H1 (cell line): Measurements from ENCODE around the gene KCTD15. TPM values are rescaled to one million over a fixed set of nuclear protein-coding genes. Genes with fewer than 3 reads are reported as not detected.

Experiments
- ASH2L ChIP-seq: fragments of 200-600, 300-600 bp; sonication (generic); IDR thresholded peaks from one replicate; pipeline ENCODE4 v1.7.1; 2017; ENCODE audit warnings: low read length
- BRCA1 ChIP-seq: IDR thresholded peaks from 2 replicates; pipeline ENCODE4 v1.6.1; 2012; ENCODE audit warnings: low read depth, low read length, improper control_type of control experiment
- CBX5 ChIP-seq: fragments of 300-800, 300-1000 bp; sonication (generic); IDR thresholded peaks from 2 replicates; pipeline ENCODE4 v1.7.1; 2016; ENCODE audit warnings: antibody characterized with exemption, low read length, low read depth
- CBX8 ChIP-seq: fragments of 300-800, 300-1000 bp; sonication (generic); IDR thresholded peaks from 2 replicates; pipeline ENCODE4 v1.7.1; 2016; ENCODE audit warnings: low read depth, low read length, borderline replicate concordance
- CEBPB ChIP-seq: IDR thresholded peaks from 2 replicates; pipeline ENCODE4 v1.6.1; 2012; ENCODE audit warnings: low read depth, low read length
- CTCF ChIP-seq, 3 experiments: IDR thresholded peaks; 1 replicate in 2 of 3; 2 replicates in 1 of 3; pipeline versions ENCODE4 v1.5.1 to v1.6.1; 2011; ENCODE audit warnings: low read length in 3 of 3, mild to moderate bottlenecking in 3 of 3, inconsistent platforms in 2 of 3, low read depth in 1 of 3, moderate library complexity in 1 of 3; ENCODE audit not compliant: insufficient read depth in 1 of 3; ENCODE audit errors: control extremely low read depth in 1 of 3
- E2F6 ChIP-seq: IDR thresholded peaks from 2 replicates; pipeline ENCODE4 v1.6.1; 2012; ENCODE audit warnings: inconsistent platforms
- GABPA ChIP-seq: IDR thresholded peaks from 2 replicates; pipeline ENCODE4 v1.6.1; 2011; ENCODE audit warnings: mild to moderate bottlenecking, low read length, moderate library complexity, borderline replicate concordance; ENCODE audit not compliant: insufficient read depth
- HDAC2 ChIP-seq, 2 experiments: fragments of 300-600 bp in 1 of 2; sonication (generic) in 1 of 2; IDR thresholded peaks; 2 replicates each; pipeline ENCODE4 v1.6.1; 2011 to 2012; ENCODE audit warnings: low read depth in 2 of 2, low read length in 2 of 2, mild to moderate bottlenecking in 2 of 2, moderate library complexity in 2 of 2, borderline replicate concordance in 1 of 2, inconsistent platforms in 1 of 2
- JUND ChIP-seq: IDR thresholded peaks from 2 replicates; pipeline ENCODE4 v1.6.1; 2011; ENCODE audit warnings: mild to moderate bottlenecking, improper control_type of control experiment, low read length
- RAD21 ChIP-seq, 2 experiments: IDR thresholded peaks in 1 of 2; conservative IDR thresholded peaks in 1 of 2; 2 replicates each; pipeline ENCODE4 v1.6.1; 2011; ENCODE audit warnings: low read depth in 2 of 2, low read length in 2 of 2, improper control_type of control experiment in 1 of 2, inconsistent platforms in 1 of 2, mild to moderate bottlenecking in 1 of 2, moderate library complexity in 1 of 2
- SIN3A ChIP-seq, 2 experiments: IDR thresholded peaks in 1 of 2; conservative IDR thresholded peaks in 1 of 2; 2 replicates each; pipeline ENCODE4 v1.6.1; 2011 to 2012; ENCODE audit warnings: low read length in 2 of 2, improper control_type of control experiment in 1 of 2, low read depth in 1 of 2, mild to moderate bottlenecking in 1 of 2
- SIRT6 ChIP-seq: IDR thresholded peaks from one replicate; pipeline ENCODE4 v1.7.1; 2012; ENCODE audit warnings: low read length, inconsistent platforms
- SP1 ChIP-seq: IDR thresholded peaks from 2 replicates; pipeline ENCODE4 v1.6.1; 2011; ENCODE audit warnings: low read depth, low read length
- TAF7 ChIP-seq: optimal IDR thresholded peaks from 2 replicates; pipeline ENCODE3; 2011; ENCODE audit warnings: low read depth, mild to moderate bottlenecking, inconsistent platforms, low read length, moderate library complexity, borderline replicate concordance
- TEAD4 ChIP-seq: IDR thresholded peaks from 2 replicates; pipeline ENCODE4 v1.6.1; 2012; ENCODE audit warnings: low read depth, low read length, inconsistent platforms, mixed read lengths
- USF2 ChIP-seq: IDR thresholded peaks from 2 replicates; pipeline ENCODE4 v1.6.1; 2011; ENCODE audit warnings: low read length, improper control_type of control experiment
- YY1 ChIP-seq: IDR thresholded peaks from 2 replicates; pipeline ENCODE4 v1.6.1; 2011; ENCODE audit warnings: low read depth, mild to moderate bottlenecking, low read length
- ZNF274 ChIP-seq: IDR thresholded peaks from 2 replicates; pipeline ENCODE4 v1.7.0; 2012; ENCODE audit warnings: low read length, borderline replicate concordance; ENCODE audit errors: extremely low read depth
- polyA plus RNA-seq, 7 experiments: library from polyadenylated mRNA; depleted of rRNA in 3 of 7; stranded (reverse) in 5 of 7; unstranded in 2 of 7; fragments of >200 nt in 5 of 7; fragments of 200-250 nt in 2 of 7; gene quantifications; 1 replicate in 5 of 7; 2 replicates in 1 of 7; 4 replicates in 1 of 7; pipeline versions ENCODE4 v1.2.1 to v1.2.3, GENCODE V29; 2011 to 2013; ENCODE audit warnings: missing spikeins in 2 of 7, mixed read lengths in 2 of 7
- total RNA-seq: library from RNA; stranded (reverse); fragmentation: NEBNext Ultra II Directional; extraction: Animal tissue kit (Norgen Biotek cat#: 25700); gene quantifications from 2 replicates; pipeline ENCODE4 v1.2.1, GENCODE V29; 2021

Gene KCTD15
- total and polyA plus RNA-seq, 2 of the 8 experiments (the other 6 are each of a cell fraction or from before 2014, with no cell fraction given) = 25.1 to 27.0 TPM

GRCh38 chr19:33778089-33778791, 18.4 kb upstream of the KCTD15 start (continued):
- TF ChIP-seq CTCF (IDR thresholded peaks at IDR 0.05; ENCODE audit: control extremely low read depth in 1 of 3, insufficient read depth in 1 of 3, low read depth in 1 of 3, low read length in 3 of 3) = peak; percentile 100
- 0 out of 2 replicates have a peak, but pooled peaks have one; percentile 42 for TF ChIP-seq YY1
- no peak for TF ChIP-seq CBX8
- peak; percentile 74; the same call in 1 of the 2 replicates for TF ChIP-seq GABPA
- no peak for TF ChIP-seq ZNF274
- TF ChIP-seq CEBPB = 0 out of 2 replicates have a peak, but pooled peaks have one; percentile 1
- peak; percentile 97 for TF ChIP-seq TAF7
- TF ChIP-seq JUND = peak; percentile 62; the same call in 1 of the 2 replicates
- no peak for TF ChIP-seq E2F6
- TF ChIP-seq SP1 = no peak
- TF ChIP-seq USF2 = no peak
- TF ChIP-seq TEAD4 = 0 out of 2 replicates have a peak, but pooled peaks have one; percentile 20
- TF ChIP-seq RAD21 (IDR thresholded peaks at IDR 0.05 in 1 of 2, conservative IDR thresholded peaks at IDR 0.05 in 1 of 2; ENCODE audit: low read depth in 2 of 2, low read length in 2 of 2) = peak; percentile 98 to 99
- TF ChIP-seq SIN3A (conservative IDR thresholded peaks at IDR 0.05 in 1 of 2, IDR thresholded peaks at IDR 0.05 in 1 of 2; ENCODE audit: low read depth in 1 of 2, low read length in 2 of 2) = no peak; a peak in 1 of 4 replicates
- no peak for TF ChIP-seq ASH2L
- TF ChIP-seq HDAC2 (IDR thresholded peaks at IDR 0.05; ENCODE audit: borderline replicate concordance in 1 of 2, low read depth in 2 of 2, low read length in 2 of 2) = 0 out of 4 replicates have a peak, but pooled peaks of 1 of the 2 experiments have one; percentile 14
- peak; percentile 14; the same call in 1 of the 2 replicates for TF ChIP-seq BRCA1
- no peak for TF ChIP-seq SIRT6
- no peak for TF ChIP-seq CBX5
